HG03571 (cell line): ENCODE results near the gene GHRL.

Source experiments
- ATAC-seq: cut with Tn5 transposase; IDR thresholded peaks from one replicate; pipeline ENCODE4 v1.9.1; 2021; ENCODE audit not compliant: unreplicated experiment

GHRL gene

DNA sequence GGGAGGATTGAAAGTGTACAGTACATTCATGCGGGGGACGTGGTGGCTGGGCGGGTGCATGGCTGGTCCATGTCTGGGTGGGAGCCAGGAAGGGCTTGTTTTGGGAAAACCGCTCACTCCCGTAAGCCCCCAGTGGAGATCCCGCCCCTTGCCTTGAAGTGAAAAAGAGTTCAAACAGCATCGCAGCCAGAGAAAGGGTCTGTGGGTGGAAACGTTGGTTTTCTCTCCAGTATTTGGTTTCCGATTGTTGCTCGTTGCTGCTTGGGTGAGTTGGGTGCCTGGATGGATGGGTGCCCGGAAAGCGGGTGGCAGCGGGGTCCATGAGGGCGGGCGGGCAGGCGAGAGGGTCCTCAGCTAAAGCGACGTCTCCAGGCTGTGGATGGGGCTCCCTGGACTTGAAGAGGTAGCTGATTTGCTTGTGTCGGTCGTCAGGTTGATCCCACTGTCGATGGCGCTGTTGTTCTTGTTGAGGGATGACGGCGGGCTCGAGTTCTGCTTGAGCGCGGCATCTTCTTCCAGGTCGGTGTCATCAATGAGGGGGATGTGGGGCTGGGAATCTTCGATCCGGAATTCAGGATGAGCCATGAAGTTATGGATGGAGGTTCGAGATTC is 35.8 kb upstream of the GHRL start:
- no peak for ATAC-seq

- no peak for ATAC-seq
Observed at GRCh38 chr3:10327592-10327991, 34.8 kb upstream of the GHRL start.

DNA sequence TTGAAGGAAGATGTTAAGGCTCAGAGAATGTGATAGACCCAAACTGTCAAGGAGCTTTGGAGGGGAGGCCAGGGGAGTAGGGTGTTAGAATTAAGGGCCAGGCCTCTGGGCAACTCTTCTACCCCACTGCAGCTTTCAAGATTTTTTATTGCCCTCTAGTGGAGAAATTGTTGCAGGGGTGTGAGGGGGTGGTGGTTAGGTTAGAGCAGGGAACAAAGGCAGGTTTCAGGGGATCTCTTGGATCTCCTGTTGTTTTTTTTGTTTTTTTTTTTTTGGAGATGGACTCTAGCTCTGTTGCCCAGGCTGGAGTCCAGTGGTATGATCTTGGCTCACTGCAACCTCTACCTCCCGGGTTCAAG is 29.6 kb upstream of the GHRL start:
- no peak for ATAC-seq

- no peak for ATAC-seq
Observed at GRCh38 chr3:10321630-10322351, 29.0 kb upstream of the GHRL start.

DNA sequence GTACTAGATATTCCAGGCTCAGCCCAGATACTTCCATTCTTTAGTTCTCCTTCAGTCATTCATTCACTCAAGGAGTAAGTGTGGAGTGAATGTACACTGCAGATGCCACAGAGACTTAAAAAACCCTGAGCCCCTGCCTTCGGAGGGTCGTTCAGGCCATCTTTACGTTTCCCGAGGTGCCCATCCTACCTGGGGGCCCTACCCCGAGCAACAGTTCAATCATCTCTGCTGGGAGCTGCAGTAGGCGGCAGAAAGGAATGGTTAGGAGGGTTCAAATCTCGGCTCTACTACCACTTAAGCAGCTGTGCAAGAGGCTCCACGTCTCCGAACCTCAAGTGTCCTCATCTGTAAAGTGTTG is 27.6 kb upstream of the GHRL start:
- ATAC-seq, result peak; percentile 4

- no peak for ATAC-seq
Observed at GRCh38 chr3:10319804-10320203, 27.1 kb upstream of the GHRL start.

- no peak for ATAC-seq
Observed at GRCh38 chr3:10319251-10319650, 26.5 kb upstream of the GHRL start.

DNA sequence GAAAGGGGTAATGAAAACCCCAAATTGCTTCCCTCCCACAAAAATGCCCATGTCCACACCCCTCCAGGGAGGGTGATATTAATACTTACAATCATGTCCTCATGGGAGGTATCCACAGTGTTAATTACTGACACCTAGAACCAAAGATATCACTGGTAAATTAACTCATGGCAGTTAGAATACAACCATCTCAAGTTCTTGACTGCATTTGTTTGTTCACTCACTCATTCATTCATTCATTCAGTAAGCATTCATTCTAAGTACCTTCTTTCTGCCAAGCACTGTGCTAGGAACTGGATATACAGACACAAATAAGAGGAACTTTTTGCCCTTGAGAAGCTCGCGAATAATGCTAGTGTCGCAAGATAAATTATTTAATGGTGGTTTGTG is 25.2 kb upstream of the GHRL start:
- no peak for ATAC-seq

GRCh38 chr3:10317311-10317960 is 24.7 kb upstream of the GHRL start:
- ATAC-seq, result no peak

GRCh38 chr3:10315771-10316344 is 23.1 kb upstream of the GHRL start:
- ATAC-seq, result no peak

- no peak for ATAC-seq
Observed at GRCh38 chr3:10315101-10315500, 22.4 kb upstream of the GHRL start.

DNA sequence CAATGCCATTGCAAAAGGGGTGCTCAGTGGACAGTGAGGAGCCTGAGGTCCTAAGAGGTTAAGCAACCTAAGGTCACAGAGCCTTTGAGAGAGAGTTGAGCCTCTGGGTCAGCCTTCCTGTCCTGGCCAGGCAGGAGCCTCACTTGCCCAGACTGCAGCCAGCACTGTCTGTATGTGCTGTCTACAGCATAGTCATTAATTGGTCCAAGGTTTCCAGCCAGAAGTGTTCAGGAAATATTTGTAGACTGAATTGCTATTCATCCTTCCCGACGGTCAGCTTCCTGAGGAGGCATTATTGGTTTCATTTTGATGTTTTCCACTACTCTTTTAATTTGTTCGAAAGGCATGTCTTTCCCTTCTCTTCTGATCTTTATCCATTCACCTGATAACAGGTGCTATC is 20.1 kb upstream of the GHRL start:
- ATAC-seq, result no peak

- ATAC-seq, result no peak
Observed at GRCh38 chr3:10312391-10312790, 19.6 kb upstream of the GHRL start.

DNA sequence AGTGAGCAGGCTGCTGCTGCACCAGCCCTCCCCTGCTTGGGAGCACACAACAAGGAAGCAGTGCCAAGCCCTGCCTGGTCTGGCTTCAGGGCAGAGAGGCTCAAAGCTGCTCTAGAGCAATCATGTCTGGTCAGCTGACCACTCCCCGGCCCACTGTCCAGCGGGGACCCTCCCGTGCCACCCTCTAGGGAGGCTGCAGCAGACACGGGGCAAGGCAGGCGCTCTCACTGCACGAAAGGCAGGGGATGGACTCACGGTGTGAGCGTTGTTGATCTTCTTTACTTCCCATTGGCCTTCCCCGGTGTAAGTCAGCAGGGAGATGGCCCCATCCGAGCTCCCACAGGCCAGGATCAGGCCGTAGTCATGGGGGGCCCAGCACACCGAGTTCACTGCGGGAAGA is 19.0 kb upstream of the GHRL start:
- no peak for ATAC-seq

DNA sequence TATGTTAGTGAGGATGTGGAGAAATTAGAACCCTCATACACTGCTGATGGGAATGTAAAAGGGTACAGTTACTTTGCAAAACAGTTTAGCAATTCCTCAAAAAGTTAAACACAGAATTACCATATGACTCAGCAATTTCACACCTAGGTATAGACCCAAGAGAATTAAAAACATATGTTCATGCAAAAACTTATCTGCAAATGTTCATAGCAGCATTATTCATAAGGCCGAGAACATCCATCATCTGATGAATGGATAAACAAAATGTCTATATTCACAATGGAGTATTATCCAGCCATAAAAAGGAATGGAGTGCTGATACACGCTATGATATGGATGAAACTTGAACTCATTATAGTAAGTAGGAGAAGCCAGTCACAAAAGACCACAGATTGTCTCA is 17.8 kb upstream of the GHRL start:
- no peak for ATAC-seq

- no peak for ATAC-seq
Observed at GRCh38 chr3:10309736-10310135, 17.0 kb upstream of the GHRL start.

- ATAC-seq, result no peak
Observed at GRCh38 chr3:10308678-10309077, 15.9 kb upstream of the GHRL start.

DNA sequence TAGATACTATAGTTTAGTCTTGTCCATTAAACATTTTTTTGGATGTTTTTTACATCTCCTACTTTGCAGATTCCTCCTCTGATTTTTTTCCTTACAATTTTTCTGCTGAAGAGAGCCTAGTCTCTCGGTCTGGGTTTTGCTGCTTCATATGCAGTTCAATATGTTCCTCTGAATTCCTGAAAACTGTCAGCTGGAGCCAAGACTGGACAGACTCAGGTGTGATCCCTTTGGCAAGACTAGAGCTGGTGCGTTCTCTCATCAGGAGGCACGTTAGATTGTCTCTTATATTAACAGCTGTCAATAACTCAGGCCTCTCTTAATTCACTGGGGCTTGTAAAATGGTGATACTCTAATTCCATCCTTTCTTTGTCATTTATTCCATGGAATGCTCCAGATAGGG is 13.4 kb upstream of the GHRL start:
- no peak for ATAC-seq

DNA sequence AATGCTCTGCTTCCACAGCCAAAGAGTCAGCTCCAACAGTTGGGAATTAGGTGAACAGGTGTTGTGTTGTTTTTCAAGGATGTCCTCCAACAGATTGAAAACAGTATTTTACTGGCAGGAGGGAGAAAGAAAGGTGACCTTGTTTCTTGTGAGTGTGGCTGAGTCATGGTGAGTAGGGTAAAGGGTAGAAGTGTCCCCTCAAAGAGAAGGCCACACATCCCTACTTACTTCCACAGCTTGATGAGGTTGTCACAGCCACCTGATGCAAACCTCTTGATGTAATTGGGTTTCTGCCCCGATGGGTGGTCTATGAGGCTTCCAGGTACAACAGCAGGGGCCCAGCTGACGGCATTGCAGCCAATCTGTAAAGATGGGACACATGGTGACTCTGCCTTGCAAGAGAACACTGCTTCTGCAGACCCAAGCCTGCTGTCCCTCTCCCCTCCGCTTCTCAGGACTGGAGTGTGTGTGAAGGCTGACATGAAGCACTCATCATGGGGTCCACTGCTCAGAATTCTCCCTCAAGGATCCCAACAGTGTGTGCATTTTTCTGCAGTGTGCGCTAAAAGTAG is 12.7 kb upstream of the GHRL start:
- no peak for ATAC-seq

DNA sequence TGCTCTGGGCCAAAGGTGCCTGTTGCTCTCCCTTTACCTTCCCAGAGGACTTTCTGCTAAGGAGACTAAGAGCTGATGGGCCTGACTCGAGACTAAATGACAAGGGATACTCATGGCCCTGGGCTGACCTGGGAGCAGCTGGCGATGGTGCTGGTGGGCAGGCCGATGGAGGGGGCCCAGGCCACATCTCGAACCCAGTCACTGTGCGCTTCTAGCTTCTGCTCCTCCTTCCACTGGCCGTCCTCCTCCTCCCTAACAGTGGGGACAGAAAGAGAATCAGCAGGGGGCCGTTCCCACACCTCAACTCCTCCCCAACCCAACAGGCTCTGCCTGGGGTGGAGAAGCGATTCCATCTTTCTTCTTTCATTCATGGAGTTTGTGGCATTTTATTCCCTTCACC is 12.2 kb upstream of the GHRL start:
- ATAC-seq, result no peak

DNA sequence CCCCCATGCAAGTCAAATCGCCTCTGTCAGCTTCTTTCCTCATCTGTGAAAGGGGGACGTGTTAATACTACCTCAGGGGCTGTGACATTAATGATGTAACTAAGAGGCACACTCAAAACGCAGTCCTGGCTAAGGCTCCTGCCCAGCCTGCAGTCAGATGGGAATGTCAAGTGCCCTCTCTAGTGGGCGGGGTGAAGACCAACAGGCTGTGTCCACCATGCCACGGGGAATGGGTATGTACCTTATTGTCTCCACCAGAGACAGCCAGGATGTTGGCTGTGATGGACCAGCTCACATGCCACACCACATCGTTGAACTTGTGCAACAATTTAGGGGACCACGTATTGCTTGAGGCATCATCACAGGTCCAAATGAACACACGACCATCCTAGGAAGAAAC is 11.0 kb upstream of the GHRL start:
- no peak for ATAC-seq

- no peak for ATAC-seq
Observed at GRCh38 chr3:10303105-10303504, 10.4 kb upstream of the GHRL start.
